OCI-LY1 (cell line): ENCODE results near the gene IMMP2L.

Experiments used
- CTCF ChIP-seq: fragments of 200-600 bp; sonication (generic), shearing (Covaris generic); IDR thresholded peaks from 2 replicates; pipeline ENCODE4 v1.5.1; 2017; ENCODE audit warnings: mild to moderate bottlenecking, antibody characterized with exemption, low read length, moderate library complexity, mixed read lengths
- EZH2 ChIP-seq: fragments of 200-600 bp; sonication (generic), shearing (Covaris generic); IDR thresholded peaks from 2 replicates; pipeline ENCODE4 v1.8.0; 2017; ENCODE audit warnings: borderline replicate concordance, mixed run types, mild to moderate bottlenecking, antibody characterized with exemption, low read length, moderate library complexity, mixed read lengths

DNA sequence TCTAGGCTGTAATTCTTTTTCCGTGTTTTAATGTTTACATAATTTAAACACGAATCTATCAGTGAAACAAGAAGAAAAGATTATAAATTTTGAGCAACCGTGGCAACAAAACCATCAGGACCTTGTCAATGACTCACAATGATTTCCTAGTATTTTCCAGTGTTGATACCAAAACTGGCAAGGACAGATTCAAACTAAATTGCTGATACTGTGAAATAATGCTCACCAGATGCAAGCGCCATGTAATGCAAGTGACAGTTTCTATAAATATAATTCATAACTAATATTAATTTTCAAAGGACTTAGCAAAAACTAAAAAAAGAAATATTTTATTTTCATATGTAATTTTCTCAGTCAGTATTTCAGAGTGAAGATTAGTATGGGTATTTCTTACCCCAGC lies 267.8 kb downstream of the IMMP2L start:
- TF ChIP-seq CTCF (no peak), EZH2 (no peak)
